Osteoblast (primary cell): ENCODE results near the gene GRM8. TPM values are rescaled to one million over a fixed set of nuclear protein-coding genes. Genes with fewer than 3 reads are reported as not detected.

ENCODE experiments used
- DNase-seq: peaks from one replicate; pipeline ENCODE4 v3.0.0; 2011; ENCODE audit warnings: low spot score, mixed read lengths; ENCODE audit not compliant: insufficient read length; ENCODE audit errors: missing footprints
- H2AFZ ChIP-seq: 2 replicates; pipeline ENCODE4 v1.6.0; 2011; ENCODE audit warnings: mild to moderate bottlenecking, low read length
- H3K27ac ChIP-seq: 2 replicates; pipeline ENCODE4 v1.5.1; 2011; ENCODE audit warnings: mild to moderate bottlenecking, low read depth, low read length, moderate library complexity
- H3K27me3 ChIP-seq: 2 replicates; pipeline ENCODE4 v1.6.0; 2012; ENCODE audit warnings: mild to moderate bottlenecking, control low read depth, inconsistent platforms, low read length, moderate library complexity; ENCODE audit not compliant: insufficient read depth
- H3K36me3 ChIP-seq: 2 replicates; pipeline ENCODE4 v1.5.1; 2011; ENCODE audit warnings: mild to moderate bottlenecking, low read length, control low read depth, moderate library complexity; ENCODE audit not compliant: insufficient read depth
- H3K4me1 ChIP-seq: 2 replicates; pipeline ENCODE4 v1.5.1; 2011; ENCODE audit warnings: mild to moderate bottlenecking, low read length, control low read depth, moderate library complexity; ENCODE audit not compliant: insufficient read depth
- H3K4me2 ChIP-seq: 2 replicates; pipeline ENCODE4 v1.6.0; 2011; ENCODE audit warnings: mild to moderate bottlenecking, low read length; ENCODE audit not compliant: insufficient read depth
- H3K4me3 ChIP-seq: fragments of 200-600 bp; sonication (generic); 3 replicates; pipeline ENCODE4 v1.5.1; 2012; ENCODE audit warnings: mild to moderate bottlenecking, low read length, inconsistent platforms; ENCODE audit not compliant: insufficient read depth
- H3K79me2 ChIP-seq: 2 replicates; pipeline ENCODE4 v1.6.0; 2012; ENCODE audit warnings: mild to moderate bottlenecking, low read length, control low read depth, inconsistent platforms; ENCODE audit not compliant: insufficient read depth
- H3K9me3 ChIP-seq: 2 replicates; pipeline ENCODE4 v1.5.1; 2011; ENCODE audit warnings: low read depth, low read length, control low read depth
- H4K20me1 ChIP-seq: 2 replicates; pipeline ENCODE4 v1.6.0; 2012; ENCODE audit warnings: mild to moderate bottlenecking, low read length, control low read depth; ENCODE audit not compliant: insufficient read depth
- total RNA-seq: library from RNA; depleted of rRNA; stranded (reverse); fragments of >200 nt; gene quantifications from 2 replicates; pipeline ENCODE4 v1.2.3, GENCODE V29; 2012
- TF ChIP-seq, protein P1 (sequence below): IDR thresholded peaks from 2 replicates; pipeline ENCODE4 v1.5.1; 2011; ENCODE audit warnings: mild to moderate bottlenecking, low read depth, low read length, moderate library complexity; ENCODE audit errors: extremely low read depth

Gene GRM8
- total RNA-seq, 1 donor, result not detected

DNA sequence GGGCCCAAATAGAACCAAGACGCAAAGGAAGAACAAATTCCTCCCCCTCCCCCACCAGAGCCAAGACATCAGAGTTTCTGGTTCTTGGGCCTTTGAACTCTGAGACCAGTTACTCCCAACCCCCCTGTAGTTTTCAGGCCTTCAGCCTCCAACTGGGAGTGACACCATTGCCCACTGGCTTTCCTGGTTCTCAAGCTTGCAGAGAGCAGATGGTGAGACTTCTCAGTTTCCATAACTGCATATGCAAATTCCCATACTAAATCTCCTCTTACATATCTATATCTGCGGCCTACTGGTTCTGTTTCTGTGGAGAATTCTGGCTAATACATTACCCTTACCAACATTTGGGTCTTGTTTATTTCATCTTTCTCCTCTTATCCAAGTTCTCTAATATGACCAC is 762.9 kb downstream of the GRM8 start:
- H3K4me1 ChIP-seq, result no peaks in the 10 kb centered on the region
- no peak for DNase-seq
- H3K9me3 ChIP-seq, result peaks cover 2% of the 10 kb centered on the region

DNA sequence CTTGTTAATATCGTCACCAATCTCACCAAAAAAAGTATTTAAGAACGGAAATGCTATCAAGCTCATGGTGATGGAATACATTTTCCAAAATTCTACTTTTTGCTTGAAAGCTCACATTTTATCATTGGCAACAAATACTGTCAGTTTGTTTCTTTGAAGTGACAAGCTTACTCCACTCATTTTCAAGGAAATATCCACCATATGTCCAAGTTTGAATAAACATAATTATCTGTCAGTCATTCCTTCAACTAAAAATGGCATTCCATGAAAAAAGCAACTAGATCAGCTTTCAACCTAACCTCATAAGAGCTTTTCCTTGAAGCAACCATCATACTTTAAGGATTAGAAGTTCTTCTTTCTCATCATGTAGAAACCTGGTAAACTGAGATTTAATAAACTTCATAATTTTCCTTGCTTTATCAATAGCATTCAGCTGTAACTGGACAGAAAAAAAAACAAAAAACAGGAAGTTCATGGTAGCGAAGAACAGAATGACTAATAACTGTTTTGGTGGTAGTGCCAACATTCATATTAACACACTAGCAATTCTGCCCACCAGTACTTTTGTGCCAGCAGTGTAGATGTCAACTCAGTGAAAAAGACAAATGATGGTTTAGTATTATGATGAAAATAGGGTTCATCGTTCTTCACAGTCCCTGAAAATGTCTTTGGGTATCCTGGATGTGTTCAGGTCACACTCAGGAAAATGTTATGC is 764.9 kb downstream of the GRM8 start:
- no peaks in the 10 kb centered on the region for H3K36me3 ChIP-seq
- no peak for DNase-seq
- H4K20me1 ChIP-seq, result no peaks in the 10 kb centered on the region
- no peak overlapping the region for H3K4me3 ChIP-seq
- H3K27ac ChIP-seq, result no peak overlapping the region
- TF ChIP-seq, protein P1, sequence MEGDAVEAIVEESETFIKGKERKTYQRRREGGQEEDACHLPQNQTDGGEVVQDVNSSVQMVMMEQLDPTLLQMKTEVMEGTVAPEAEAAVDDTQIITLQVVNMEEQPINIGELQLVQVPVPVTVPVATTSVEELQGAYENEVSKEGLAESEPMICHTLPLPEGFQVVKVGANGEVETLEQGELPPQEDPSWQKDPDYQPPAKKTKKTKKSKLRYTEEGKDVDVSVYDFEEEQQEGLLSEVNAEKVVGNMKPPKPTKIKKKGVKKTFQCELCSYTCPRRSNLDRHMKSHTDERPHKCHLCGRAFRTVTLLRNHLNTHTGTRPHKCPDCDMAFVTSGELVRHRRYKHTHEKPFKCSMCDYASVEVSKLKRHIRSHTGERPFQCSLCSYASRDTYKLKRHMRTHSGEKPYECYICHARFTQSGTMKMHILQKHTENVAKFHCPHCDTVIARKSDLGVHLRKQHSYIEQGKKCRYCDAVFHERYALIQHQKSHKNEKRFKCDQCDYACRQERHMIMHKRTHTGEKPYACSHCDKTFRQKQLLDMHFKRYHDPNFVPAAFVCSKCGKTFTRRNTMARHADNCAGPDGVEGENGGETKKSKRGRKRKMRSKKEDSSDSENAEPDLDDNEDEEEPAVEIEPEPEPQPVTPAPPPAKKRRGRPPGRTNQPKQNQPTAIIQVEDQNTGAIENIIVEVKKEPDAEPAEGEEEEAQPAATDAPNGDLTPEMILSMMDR, result no peak
- H3K27me3 ChIP-seq, result no peaks in the 10 kb centered on the region
- no peaks in the 10 kb centered on the region for H3K79me2 ChIP-seq
- H2AFZ ChIP-seq, result no peak overlapping the region
- no peaks in the 10 kb centered on the region for H3K4me1 ChIP-seq
- peaks cover 2% of the 10 kb centered on the region for H3K9me3 ChIP-seq
- no peak overlapping the region for H3K4me2 ChIP-seq

More for the DNA sequence above, 762.9 kb downstream of the GRM8 start:
- Histone ChIP-seq H3K4me2 (no peak overlapping the region), H3K36me3 (no peaks in the 10 kb centered on the region), H3K79me2 (no peaks in the 10 kb centered on the region), H2AFZ (no peak overlapping the region), H4K20me1 (no peaks in the 10 kb centered on the region), H3K4me3 (no peak overlapping the region), H3K27ac (no peak overlapping the region), H3K27me3 (no peaks in the 10 kb centered on the region)
- TF ChIP-seq, protein P1, result no peak

DNA sequence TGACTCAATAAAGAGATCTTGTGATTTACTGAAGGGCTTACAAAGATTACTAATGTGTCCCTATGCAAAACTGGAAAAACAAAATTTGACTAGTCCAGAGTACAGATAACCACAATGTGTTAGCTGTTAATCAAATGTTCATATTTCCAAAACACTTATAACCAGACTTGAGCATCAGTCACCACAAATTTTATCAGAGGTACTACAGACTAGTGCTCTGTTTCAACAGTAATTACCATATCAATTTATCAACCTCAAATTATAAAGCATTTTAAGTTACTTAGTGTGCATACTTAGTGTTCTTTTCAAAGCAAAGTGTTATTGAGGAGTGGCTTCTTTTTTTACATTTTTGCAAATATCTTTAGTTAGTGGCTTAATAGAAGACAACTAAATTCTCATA is 765.9 kb downstream of the GRM8 start:
- Histone ChIP-seq H3K9me3 (peaks cover 2% of the 10 kb centered on the region), H3K4me3 (no peak overlapping the region), H3K27me3 (no peaks in the 10 kb centered on the region), H3K36me3 (no peaks in the 10 kb centered on the region), H3K79me2 (no peaks in the 10 kb centered on the region), H4K20me1 (no peaks in the 10 kb centered on the region), H2AFZ (no peak overlapping the region), H3K4me2 (no peak overlapping the region), H3K4me1 (no peaks in the 10 kb centered on the region), H3K27ac (no peak overlapping the region)
- no peak for DNase-seq
- TF ChIP-seq, protein P1, result no peak

DNA sequence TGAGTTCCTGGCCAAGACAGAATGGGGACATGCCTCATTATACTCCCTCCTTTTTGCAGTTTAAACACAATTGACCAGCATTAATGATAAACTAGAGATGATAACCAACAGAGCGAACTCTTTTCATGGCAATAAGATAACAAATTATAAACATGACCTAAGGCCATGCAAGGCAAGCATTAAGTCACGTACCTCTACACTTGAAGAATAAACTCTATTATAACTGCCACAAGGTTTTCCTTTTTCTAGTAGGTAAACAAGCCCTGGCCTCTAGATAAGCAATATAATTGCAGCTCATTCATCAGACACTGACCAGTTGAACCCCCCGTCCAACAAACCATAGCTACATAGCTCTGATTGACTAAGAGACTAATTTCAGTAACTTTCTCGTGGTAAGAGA is 767.0 kb downstream of the GRM8 start:
- no peak overlapping the region for H3K4me3 ChIP-seq
- no peaks in the 10 kb centered on the region for H3K79me2 ChIP-seq
- TF ChIP-seq, protein P1, result no peak
- peaks cover 2% of the 10 kb centered on the region for H3K9me3 ChIP-seq
- no peaks in the 10 kb centered on the region for H3K36me3 ChIP-seq
- H3K4me1 ChIP-seq, result no peaks in the 10 kb centered on the region
- no peaks in the 10 kb centered on the region for H4K20me1 ChIP-seq
- no peak for DNase-seq
- no peak overlapping the region for H3K27ac ChIP-seq
- no peak overlapping the region for H2AFZ ChIP-seq
- H3K27me3 ChIP-seq, result no peaks in the 10 kb centered on the region
- H3K4me2 ChIP-seq, result no peak overlapping the region
